Mesenchymal stem cell (in vitro differentiated cells and primary cell): ENCODE measurements around the gene CPNE1.

Experiments
- DNase-seq: peaks from one replicate; pipeline ENCODE4 v3.0.0-alpha.2; 2013
- H2AFZ ChIP-seq: one replicate; pipeline ENCODE4 v1.6.1; 2013; ENCODE audit warnings: low read depth, mild to moderate bottlenecking, control low read depth, inconsistent platforms, low read length, moderate library complexity
- H2AK5ac ChIP-seq: 2 replicates; pipeline ENCODE4 v1.6.1; 2013; ENCODE audit warnings: low read length, moderate library complexity, mild to moderate bottlenecking, inconsistent platforms; ENCODE audit not compliant: severe bottlenecking
- H2BK120ac ChIP-seq: one replicate; pipeline ENCODE4 v1.6.1; 2013; ENCODE audit warnings: low read depth, mild to moderate bottlenecking, inconsistent platforms, low read length, moderate library complexity
- H2BK12ac ChIP-seq, 2 experiments: one replicate each; pipeline ENCODE4 v1.6.1; 2013; ENCODE audit warnings: inconsistent platforms in 2 of 2, low read length in 2 of 2, mild to moderate bottlenecking in 2 of 2, moderate library complexity in 2 of 2, control low read depth in 1 of 2
- H2BK15ac ChIP-seq: one replicate; pipeline ENCODE4 v1.6.1; 2013; ENCODE audit warnings: mild to moderate bottlenecking, low read depth, inconsistent platforms; ENCODE audit not compliant: poor library complexity, severe bottlenecking
- H2BK5ac ChIP-seq: 2 replicates; pipeline ENCODE4 v1.6.1; 2013; ENCODE audit warnings: low read depth, mild to moderate bottlenecking, low read length, control low read depth, inconsistent platforms; ENCODE audit not compliant: poor library complexity, severe bottlenecking
- H3K14ac ChIP-seq, 2 experiments: one replicate each; pipeline ENCODE4 v1.6.1; 2013; ENCODE audit warnings: inconsistent platforms in 2 of 2, low read length in 2 of 2, control low read depth in 1 of 2, mild to moderate bottlenecking in 1 of 2, moderate library complexity in 1 of 2
- H3K18ac ChIP-seq, 2 experiments: one replicate each; pipeline ENCODE4 v1.6.1; 2013; ENCODE audit warnings: inconsistent platforms in 2 of 2, low read length in 2 of 2, control low read depth in 1 of 2, low read depth in 1 of 2, mild to moderate bottlenecking in 1 of 2
- H3K23ac ChIP-seq, 2 experiments: one replicate each; pipeline ENCODE4 v1.6.1; 2013; ENCODE audit warnings: inconsistent platforms in 2 of 2, low read length in 2 of 2, mild to moderate bottlenecking in 2 of 2, moderate library complexity in 2 of 2, control low read depth in 1 of 2
- H3K27ac ChIP-seq: 2 replicates; pipeline ENCODE4 v1.5.1; 2013; ENCODE audit warnings: mild to moderate bottlenecking, moderate library complexity, low read length, control low read depth, inconsistent platforms; ENCODE audit not compliant: poor library complexity, severe bottlenecking
- H3K27me3 ChIP-seq, 2 experiments: 2 replicates each; pipeline versions ENCODE4 v1.6.1 to v1.7.0; 2013; ENCODE audit warnings: low read length in 2 of 2, mild to moderate bottlenecking in 2 of 2, moderate library complexity in 2 of 2, control low read depth in 1 of 2, inconsistent platforms in 1 of 2; ENCODE audit not compliant: control insufficient read depth in 1 of 2, insufficient read depth in 1 of 2
- H3K36me3 ChIP-seq, 2 experiments: 2 replicates each; pipeline versions ENCODE4 v1.6.1 to v1.7.0; 2013; ENCODE audit warnings: low read length in 2 of 2, control low read depth in 1 of 2, inconsistent platforms in 1 of 2, low read depth in 1 of 2, mild to moderate bottlenecking in 1 of 2; ENCODE audit not compliant: insufficient read depth in 2 of 2, control insufficient read depth in 1 of 2
- H3K4ac ChIP-seq, 2 experiments: one replicate each; pipeline ENCODE4 v1.6.1; 2013; ENCODE audit warnings: inconsistent platforms in 2 of 2, low read length in 2 of 2, mild to moderate bottlenecking in 2 of 2, moderate library complexity in 2 of 2, control low read depth in 1 of 2, low read depth in 1 of 2
- H3K4me1 ChIP-seq: 2 replicates; pipeline ENCODE4 v1.6.1; 2013; ENCODE audit warnings: low read depth, low read length, control low read depth; ENCODE audit not compliant: control insufficient read depth, insufficient read depth
- H3K4me2 ChIP-seq: 2 replicates; pipeline ENCODE4 v1.6.1; 2013; ENCODE audit warnings: low read length, mild to moderate bottlenecking, inconsistent platforms; ENCODE audit not compliant: poor library complexity, severe bottlenecking
- H3K4me3 ChIP-seq, 2 experiments: 2 replicates each; pipeline versions ENCODE4 v1.5.1 to v1.7.0; 2013; ENCODE audit warnings: low read length in 2 of 2, mild to moderate bottlenecking in 2 of 2, control low read depth in 1 of 2, low read depth in 1 of 2; ENCODE audit not compliant: insufficient read depth in 1 of 2
- H3K79me1 ChIP-seq: replicated peaks from 2 replicates; pipeline ENCODE4 v1.6.1; 2013; ENCODE audit warnings: mild to moderate bottlenecking, control low read depth, low read length, inconsistent platforms; ENCODE audit not compliant: poor library complexity, severe bottlenecking
- H3K9ac ChIP-seq: 2 replicates; pipeline ENCODE4 v1.7.0; 2013; ENCODE audit warnings: mild to moderate bottlenecking, low read length, moderate library complexity
- H3K9me3 ChIP-seq: 2 replicates; pipeline ENCODE4 v1.7.0; 2013; ENCODE audit warnings: mild to moderate bottlenecking, low read length; ENCODE audit not compliant: control insufficient read depth
- H4K8ac ChIP-seq: one replicate; pipeline ENCODE4 v1.6.1; 2013; ENCODE audit warnings: inconsistent platforms, mild to moderate bottlenecking, low read length, moderate library complexity
- H4K91ac ChIP-seq: one replicate; pipeline ENCODE4 v1.6.1; 2013; ENCODE audit warnings: mild to moderate bottlenecking, low read length, inconsistent platforms
- WGBS: methylation state at CpG from one replicate; pipeline ENCODE4 v1.1.7; 2013; ENCODE audit warnings: mixed read lengths; 5-methylcytosine and 5-hydroxymethylcytosine counted together

Gene CPNE1

GRCh38 chr20:35653893-35654292, 10.8 kb downstream of the CPNE1 start:
- no peak overlapping the region for H3K18ac ChIP-seq
- H2AK5ac ChIP-seq, result no peak overlapping the region
- H3K14ac ChIP-seq, result no peak overlapping the region
- H2AFZ ChIP-seq, result no peak overlapping the region
- H2BK15ac ChIP-seq, result no peak overlapping the region
- no peak overlapping the region for H3K27ac ChIP-seq
- H2BK120ac ChIP-seq, result no peak overlapping the region
- no peaks in the 10 kb centered on the region for H3K27me3 ChIP-seq
- DNase-seq, result no peak
- H3K9ac ChIP-seq, result no peak overlapping the region
- H3K4me3 ChIP-seq, result no peak overlapping the region
- H3K4me2 ChIP-seq, result no peak overlapping the region
- H2BK5ac ChIP-seq, result no peak overlapping the region
- H3K4ac ChIP-seq, result no peak overlapping the region
- H4K91ac ChIP-seq, result no peak overlapping the region
- no peaks in the 10 kb centered on the region for H3K79me1 ChIP-seq
- H3K4me1 ChIP-seq, result peaks cover 4% of the 10 kb centered on the region
- no peaks in the 10 kb centered on the region for H3K9me3 ChIP-seq
- H3K36me3 ChIP-seq, result peaks cover 22 to 47% of the 10 kb centered on the region in 2 experiments
- WGBS, result 94% methylated on average over 4 of the region's 4 CpGs
- H4K8ac ChIP-seq, result no peak overlapping the region
- no peak overlapping the region for H3K23ac ChIP-seq
- H2BK12ac ChIP-seq, result no peak overlapping the region

GRCh38 chr20:35653430-35653734, 11.3 kb downstream of the CPNE1 start:
- Histone ChIP-seq H3K36me3 (peaks cover 22 to 47% of the 10 kb centered on the region in 2 experiments), H2AFZ (no peak overlapping the region), H3K18ac (no peak overlapping the region), H3K27ac (no peak overlapping the region), H3K79me1 (no peaks in the 10 kb centered on the region), H3K14ac (no peak overlapping the region), H2BK12ac (no peak overlapping the region), H4K91ac (no peak overlapping the region), H3K4me3 (no peak overlapping the region), H3K4me1 (peaks cover 2% of the 10 kb centered on the region), H3K27me3 (no peaks in the 10 kb centered on the region), H3K4ac (no peak overlapping the region), H2BK120ac (no peak overlapping the region), H3K23ac (no peak overlapping the region), H3K9ac (no peak overlapping the region), H4K8ac (no peak overlapping the region), H3K4me2 (no peak overlapping the region), H2BK15ac (no peak overlapping the region), H2AK5ac (no peak overlapping the region), H2BK5ac (no peak overlapping the region), H3K9me3 (no peaks in the 10 kb centered on the region)
- no peak for DNase-seq
- 98% methylated on average over 3 of the region's 3 CpGs for WGBS

- no peak overlapping the region for H3K27ac ChIP-seq
- H3K14ac ChIP-seq, result no peak overlapping the region
- no peak overlapping the region for H2BK15ac ChIP-seq
- H4K8ac ChIP-seq, result no peak overlapping the region
- no peak overlapping the region for H2BK120ac ChIP-seq
- no peaks in the 10 kb centered on the region for H3K79me1 ChIP-seq
- no peak for DNase-seq
- no peaks in the 10 kb centered on the region for H3K9me3 ChIP-seq
- 97% methylated on average over 13 of the region's 13 CpGs for WGBS
- H3K4ac ChIP-seq, result no peak overlapping the region
- no peak overlapping the region for H2BK12ac ChIP-seq
- no peak overlapping the region for H3K23ac ChIP-seq
- H3K4me1 ChIP-seq, result peaks cover 2% of the 10 kb centered on the region
- H3K9ac ChIP-seq, result no peak overlapping the region
- H2AFZ ChIP-seq, result no peak overlapping the region
- H3K36me3 ChIP-seq, result peaks cover 22 to 47% of the 10 kb centered on the region in 2 experiments
- no peak overlapping the region for H3K4me3 ChIP-seq
- no peak overlapping the region for H2AK5ac ChIP-seq
- H2BK5ac ChIP-seq, result no peak overlapping the region
- H4K91ac ChIP-seq, result no peak overlapping the region
- H3K4me2 ChIP-seq, result no peak overlapping the region
- no peaks in the 10 kb centered on the region for H3K27me3 ChIP-seq
- no peak overlapping the region for H3K18ac ChIP-seq
Observed at GRCh38 chr20:35652641-35653429, 11.9 kb downstream of the CPNE1 start.

GRCh38 chr20:35651958-35652357, 12.7 kb downstream of the CPNE1 start:
- no peak overlapping the region for H2AK5ac ChIP-seq
- H2BK15ac ChIP-seq, result no peak overlapping the region
- H3K79me1 ChIP-seq, result peaks cover 4% of the 10 kb centered on the region
- no peak overlapping the region for H3K4me2 ChIP-seq
- H2BK12ac ChIP-seq, result no peak overlapping the region
- H4K8ac ChIP-seq, result no peak overlapping the region
- H2AFZ ChIP-seq, result no peak overlapping the region
- H3K23ac ChIP-seq, result no peak overlapping the region
- H3K36me3 ChIP-seq, result peaks cover 28 to 46% of the 10 kb centered on the region in 2 experiments
- no peak overlapping the region for H2BK5ac ChIP-seq
- H3K4me1 ChIP-seq, result peaks cover 2% of the 10 kb centered on the region
- H3K9ac ChIP-seq, result no peak overlapping the region
- no peak overlapping the region for H3K4ac ChIP-seq
- H4K91ac ChIP-seq, result no peak overlapping the region
- no peak overlapping the region for H3K18ac ChIP-seq
- no peaks in the 10 kb centered on the region for H3K27me3 ChIP-seq
- H3K27ac ChIP-seq, result no peak overlapping the region
- no peaks in the 10 kb centered on the region for H3K9me3 ChIP-seq
- no peak overlapping the region for H3K14ac ChIP-seq
- no peak overlapping the region for H3K4me3 ChIP-seq
- no peak overlapping the region for H2BK120ac ChIP-seq
- DNase-seq, result no peak
